Mammary epithelial cell (primary cell): Measurements from ENCODE around the gene ADAM8.

ENCODE experiments used
- CTCF ChIP-seq, 2 donors: IDR thresholded peaks in 1 of 2; conservative IDR thresholded peaks in 1 of 2; 2 replicates each; pipeline ENCODE4 v1.5.1; 2011 to 2012; ENCODE audit warnings: inconsistent platforms in 2 of 2, low read length in 2 of 2, mild to moderate bottlenecking in 2 of 2, control low read depth in 1 of 2, low read depth in 1 of 2; ENCODE audit not compliant: insufficient read depth in 1 of 2; ENCODE audit errors: extremely low read depth in 1 of 2
- EZH2 ChIP-seq: IDR thresholded peaks from 2 replicates; pipeline ENCODE4 v1.6.1; 2012; ENCODE audit warnings: low read length, inconsistent platforms, borderline replicate concordance

GRCh38 chr10:133269367-133269766 is 7.3 kb downstream of the ADAM8 start:
- no peak for TF ChIP-seq CTCF (conservative IDR thresholded peaks at IDR 0.05 in 1 of 2, IDR thresholded peaks at IDR 0.05 in 1 of 2; ENCODE audit: extremely low read depth in 1 of 2, insufficient read depth in 1 of 2, low read depth in 1 of 2, low read length in 2 of 2)
- no peak for TF ChIP-seq EZH2
